ENCODE data around the gene LMOD2. TPM values are rescaled to one million over a fixed set of nuclear protein-coding genes. Genes with fewer than 3 reads are reported as not detected.

Gene LMOD2
- total RNA-seq, 2 donors from 2014 or later, result not detected

DNA sequence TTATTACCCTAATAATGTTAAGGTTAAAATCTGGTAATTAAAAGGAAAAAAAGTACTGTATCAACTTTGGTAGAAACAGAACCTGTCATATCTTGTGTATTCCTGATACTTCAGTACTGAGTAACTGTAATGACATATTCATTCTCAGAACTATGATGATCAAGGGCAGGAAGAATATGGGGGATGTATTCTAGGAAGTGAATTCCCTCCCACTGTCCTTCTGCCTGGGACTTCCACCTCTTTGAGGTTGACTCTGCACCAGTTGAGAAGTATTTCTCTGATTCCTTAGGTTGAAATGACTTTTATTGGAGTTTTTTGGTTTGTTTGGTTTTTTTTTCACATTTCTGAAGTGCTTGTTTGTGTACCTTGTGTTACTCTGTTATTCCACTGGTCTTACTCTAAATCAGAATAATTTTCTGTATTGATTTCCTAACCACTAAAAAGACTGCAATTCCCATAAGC is 56.2 kb downstream of the LMOD2 start:
- ATAC-seq (ENCODE audit: insufficient number of reproducible peaks, low FRiP score, low read depth) (no peak), DNase-seq (ENCODE audit: low spot score) (no peak)
- TF ChIP-seq, protein P1, sequence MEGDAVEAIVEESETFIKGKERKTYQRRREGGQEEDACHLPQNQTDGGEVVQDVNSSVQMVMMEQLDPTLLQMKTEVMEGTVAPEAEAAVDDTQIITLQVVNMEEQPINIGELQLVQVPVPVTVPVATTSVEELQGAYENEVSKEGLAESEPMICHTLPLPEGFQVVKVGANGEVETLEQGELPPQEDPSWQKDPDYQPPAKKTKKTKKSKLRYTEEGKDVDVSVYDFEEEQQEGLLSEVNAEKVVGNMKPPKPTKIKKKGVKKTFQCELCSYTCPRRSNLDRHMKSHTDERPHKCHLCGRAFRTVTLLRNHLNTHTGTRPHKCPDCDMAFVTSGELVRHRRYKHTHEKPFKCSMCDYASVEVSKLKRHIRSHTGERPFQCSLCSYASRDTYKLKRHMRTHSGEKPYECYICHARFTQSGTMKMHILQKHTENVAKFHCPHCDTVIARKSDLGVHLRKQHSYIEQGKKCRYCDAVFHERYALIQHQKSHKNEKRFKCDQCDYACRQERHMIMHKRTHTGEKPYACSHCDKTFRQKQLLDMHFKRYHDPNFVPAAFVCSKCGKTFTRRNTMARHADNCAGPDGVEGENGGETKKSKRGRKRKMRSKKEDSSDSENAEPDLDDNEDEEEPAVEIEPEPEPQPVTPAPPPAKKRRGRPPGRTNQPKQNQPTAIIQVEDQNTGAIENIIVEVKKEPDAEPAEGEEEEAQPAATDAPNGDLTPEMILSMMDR (IDR thresholded peaks at IDR 0.05), result no peak
- Histone ChIP-seq H3K4me3 (no peak overlapping the region), H3K9me3 (no peaks in the 10 kb centered on the region), H3K4me1 (ENCODE audit: control insufficient read depth in 1 of 2, low read depth in 2 of 2) (peaks cover 7 to 12% of the 10 kb centered on the region in 2 donors), H3K27ac (no peak overlapping the region), H3K27me3 (replicated peaks; ENCODE audit: insufficient read depth) (no peaks in the 10 kb centered on the region), H3K36me3 (peaks cover 9% of the 10 kb centered on the region)

GRCh38 chr7:123712619-123713018 is 57.0 kb downstream of the LMOD2 start:
- ATAC-seq (ENCODE audit: insufficient number of reproducible peaks, low FRiP score, low read depth), result no peak
- Histone ChIP-seq H3K9me3 (no peaks in the 10 kb centered on the region), H3K4me1 (ENCODE audit: control insufficient read depth in 1 of 2, low read depth in 2 of 2) (peaks cover 7 to 12% of the 10 kb centered on the region in 2 donors), H3K4me3 (no peak overlapping the region), H3K36me3 (peaks cover 4% of the 10 kb centered on the region), H3K27ac (no peak overlapping the region), H3K27me3 (replicated peaks; ENCODE audit: insufficient read depth) (no peaks in the 10 kb centered on the region)
- DNase-seq (ENCODE audit: low spot score), result no peak
- TF ChIP-seq, protein P1 (IDR thresholded peaks at IDR 0.05), result no peak

Other genes with a start within 250 kb of the LMOD2 start
- 1 to 10 TPM in 1 of 2 donors, under 1 TPM in 1; 0.21 to 1.4 TPM for gene IQUB, start 121.3 kb upstream of the LMOD2 start, total RNA-seq
- gene NDUFA5, start 98.0 kb upstream of the LMOD2 start, total RNA-seq, result 10 to 100 TPM; 23.8 to 55.0 TPM
- not detected for gene ASB15, start 54.0 kb upstream of the LMOD2 start, total RNA-seq
- 10 to 100 TPM; 37.2 to 43.5 TPM for gene WASL, start 93.1 kb downstream of the LMOD2 start, total RNA-seq
- gene HYAL4, start 189.3 kb downstream of the LMOD2 start, total RNA-seq, result not detected